HEK293T (cell line): Measurements from ENCODE around the gene TSPAN8.

Experiments
- CTCF ChIA-PET: fragments of 350-600 bp; formaldehyde crosslinking; extraction: SDS; loops from one replicate; lab custom pipeline; 2021; ENCODE audit warnings: antibody characterized with exemption, inconsistent platforms; lab: Yijun Ruan, JAX
- POLR2A ChIA-PET: fragments of 350-600 bp; formaldehyde crosslinking; extraction: SDS; loops from one replicate; lab custom pipeline; 2020; ENCODE audit warnings: antibody characterized with exemption, inconsistent platforms; lab: Yijun Ruan, JAX
- DNase-seq: peaks from one replicate; pipeline ENCODE4 v3.0.0; 2012; ENCODE audit warnings: mixed read lengths; ENCODE audit errors: extremely low spot score
- ARNT ChIP-seq: fragments of 450-650 bp; IDR thresholded peaks from 2 replicates; pipeline ENCODE4 v1.6.1; 2017; ENCODE audit warnings: mild to moderate bottlenecking
- CTBP1 ChIP-seq: fragments of 450-650 bp; IDR thresholded peaks from 2 replicates; pipeline ENCODE4 v1.6.1; 2016; ENCODE audit warnings: borderline replicate concordance
- ELF4 ChIP-seq: fragments of 450-650 bp; IDR thresholded peaks from 2 replicates; pipeline ENCODE4 v1.6.1; 2017; ENCODE audit warnings: antibody characterized with exemption
- FOXA1 ChIP-seq: fragments of 450-650 bp; IDR thresholded peaks from 2 replicates; pipeline ENCODE4 v1.6.1; 2016; ENCODE audit warnings: mild to moderate bottlenecking
- FOXK2 ChIP-seq: fragments of 450-650 bp; IDR thresholded peaks from 2 replicates; pipeline ENCODE4 v1.6.1; 2016; ENCODE audit warnings: mild to moderate bottlenecking
- FOXM1 ChIP-seq: fragments of 450-650 bp; IDR thresholded peaks from 2 replicates; pipeline ENCODE4 v1.6.1; 2017; ENCODE audit warnings: mild to moderate bottlenecking, borderline replicate concordance
- HDGF ChIP-seq: fragments of 450-650 bp; IDR thresholded peaks from 2 replicates; pipeline ENCODE4 v1.6.1; 2017; ENCODE audit warnings: antibody characterized with exemption, borderline replicate concordance
- L3MBTL2 ChIP-seq: fragments of 450-650 bp; conservative IDR thresholded peaks from 2 replicates; pipeline ENCODE4 v1.6.1; 2016; ENCODE audit warnings: mild to moderate bottlenecking
- PKNOX1 ChIP-seq: fragments of 450-650 bp; IDR thresholded peaks from 2 replicates; pipeline ENCODE4 v1.6.1; 2016
- SP1 ChIP-seq: fragments of 450-650 bp; IDR thresholded peaks from 2 replicates; pipeline ENCODE4 v1.6.1; 2017
- SUZ12 ChIP-seq: fragments of 450-650 bp; IDR thresholded peaks from 2 replicates; pipeline ENCODE4 v1.6.1; 2016; ENCODE audit warnings: mild to moderate bottlenecking
- ZNF384 ChIP-seq: fragments of 450-650 bp; IDR thresholded peaks from 2 replicates; pipeline ENCODE4 v1.6.1; 2016

TSPAN8 gene

GRCh38 chr12:71075743-71076142 lies 82.1 kb downstream of the TSPAN8 start:
- ChIA-PET POLR2A (no interaction called here), CTCF (no interaction called here)
- DNase-seq, result no peak
- no peak for TF ChIP-seq ARNT
- TF ChIP-seq SUZ12, result no peak
- no peak for TF ChIP-seq FOXK2
- no peak for TF ChIP-seq SP1
- no peak for TF ChIP-seq CTBP1
- TF ChIP-seq L3MBTL2, result no peak
- no peak for TF ChIP-seq FOXA1
- TF ChIP-seq FOXM1, result no peak
- no peak for TF ChIP-seq PKNOX1
- no peak for TF ChIP-seq ZNF384
- TF ChIP-seq ELF4, result no peak
- no peak for TF ChIP-seq HDGF
